Suppressor macrophage treated with lipopolysaccharide for 1 hour (primary cell): ENCODE measurements around the gene HRG.

Experiments
- DNase-seq, 3 donors: peaks; one replicate each; pipeline ENCODE4 v3.0.0-alpha.2; 2020 to 2022

Gene HRG

GRCh38 chr3:186638259-186638658, 27.6 kb upstream of the HRG start:
- no peak for DNase-seq

GRCh38 chr3:186639778-186640472, 25.9 kb upstream of the HRG start, which contains the start of gene FETUB:
Gene FETUB, plus strand, starts transcription at chr3:186640399. Its CDS starts 62 bp downstream, at chr3:186640461.
- DNase-seq, result peak in 1 of 3 donors; percentile 11

GRCh38 chr3:186640473-186640818, 25.4 kb upstream of the HRG start:
- no peak for DNase-seq

DNA sequence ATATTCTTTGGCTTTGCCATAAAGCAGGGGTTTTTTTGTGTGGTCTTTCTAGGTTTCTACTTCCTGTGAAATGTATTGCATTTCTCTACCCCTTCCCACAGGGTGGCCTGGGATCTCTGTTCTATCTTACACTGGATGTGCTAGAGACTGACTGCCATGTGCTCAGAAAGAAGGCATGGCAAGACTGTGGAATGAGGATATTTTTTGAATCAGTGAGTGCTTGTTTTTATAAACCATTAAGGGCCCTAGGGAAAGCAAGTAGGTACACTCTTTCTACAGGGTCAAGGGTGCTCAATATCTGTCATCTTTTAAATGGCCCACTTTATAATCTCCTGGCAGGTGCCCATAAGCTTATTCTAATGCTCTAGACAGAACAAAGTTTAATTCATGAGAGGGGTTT, 24.9 kb upstream of the HRG start:
- no peak for DNase-seq

- no peak for DNase-seq
Measured at GRCh38 chr3:186642014-186642413, 23.8 kb upstream of the HRG start.

GRCh38 chr3:186643493-186643892, 22.3 kb upstream of the HRG start:
- peak in 2 of 3 donors; percentile 9 to 17 for DNase-seq

GRCh38 chr3:186644683-186645082, 21.1 kb upstream of the HRG start:
- DNase-seq, result peak in 1 of 3 donors; percentile 14

- peak in 1 of 3 donors; percentile 15 for DNase-seq
Measured at GRCh38 chr3:186646106-186646505, 19.7 kb upstream of the HRG start.

DNA sequence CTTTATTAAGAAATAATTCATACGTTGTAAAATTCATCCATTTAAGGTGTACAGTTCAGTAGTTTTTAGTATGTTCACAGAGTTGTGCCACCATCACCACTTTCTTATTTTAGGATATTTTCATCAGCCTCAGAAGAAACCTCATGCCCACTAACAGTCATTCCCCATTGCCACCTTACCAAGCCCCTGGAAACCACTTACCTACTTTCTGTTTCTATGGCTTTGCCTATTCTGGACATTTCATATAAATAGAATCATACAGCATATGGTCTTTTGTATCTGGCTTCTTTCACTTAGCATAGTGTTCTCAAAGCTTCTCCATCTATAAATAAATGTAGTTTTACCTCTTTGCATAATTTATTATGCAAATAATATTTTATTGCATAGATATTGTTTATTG, 19.0 kb upstream of the HRG start:
- no peak for DNase-seq

DNA sequence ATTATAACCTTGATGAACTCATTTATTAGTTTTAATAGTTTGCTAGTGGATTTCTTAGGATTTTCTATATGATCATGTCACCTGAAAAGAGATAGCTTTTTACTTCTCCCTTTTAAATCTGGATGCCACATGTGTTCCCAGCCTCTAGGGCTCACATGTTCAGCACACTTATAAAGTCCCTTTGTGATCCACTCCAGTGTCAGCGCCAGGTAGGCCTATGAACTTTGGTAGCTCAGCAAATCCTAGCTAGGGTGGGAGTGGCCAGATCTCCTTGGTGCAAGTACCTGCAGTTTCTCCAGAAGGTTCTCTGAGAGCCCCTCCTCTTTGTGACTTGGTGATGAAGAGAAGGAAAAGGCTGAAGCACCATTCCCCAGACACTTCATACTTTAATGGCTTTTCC, 17.0 kb upstream of the HRG start:
- DNase-seq, result no peak

DNA sequence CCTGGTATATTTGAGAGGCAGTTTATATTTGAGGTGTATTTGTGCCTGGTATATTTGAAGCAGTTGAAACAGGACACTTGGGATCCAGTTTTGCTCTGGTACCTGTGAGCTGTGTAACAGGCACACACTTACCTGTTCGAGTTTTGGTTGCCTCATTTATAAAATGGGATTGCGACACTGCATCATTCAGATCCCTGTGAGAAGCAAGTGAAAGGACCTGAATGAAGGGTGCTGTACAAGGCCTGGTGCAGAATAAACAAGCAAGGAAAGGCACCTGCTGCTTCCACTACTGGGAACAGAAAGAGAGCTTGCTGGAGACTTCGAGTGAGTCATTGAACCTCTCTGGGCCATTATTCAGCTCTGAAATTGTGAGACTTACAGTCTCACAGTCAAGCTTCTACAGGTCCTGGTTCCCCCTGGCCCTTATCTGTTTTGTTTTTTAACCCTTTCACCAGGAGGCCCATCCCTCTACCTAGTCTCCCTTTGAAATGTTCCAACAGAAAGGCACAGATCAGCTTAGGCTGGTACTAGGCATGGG, 14.1 kb upstream of the HRG start:
- no peak for DNase-seq

DNA sequence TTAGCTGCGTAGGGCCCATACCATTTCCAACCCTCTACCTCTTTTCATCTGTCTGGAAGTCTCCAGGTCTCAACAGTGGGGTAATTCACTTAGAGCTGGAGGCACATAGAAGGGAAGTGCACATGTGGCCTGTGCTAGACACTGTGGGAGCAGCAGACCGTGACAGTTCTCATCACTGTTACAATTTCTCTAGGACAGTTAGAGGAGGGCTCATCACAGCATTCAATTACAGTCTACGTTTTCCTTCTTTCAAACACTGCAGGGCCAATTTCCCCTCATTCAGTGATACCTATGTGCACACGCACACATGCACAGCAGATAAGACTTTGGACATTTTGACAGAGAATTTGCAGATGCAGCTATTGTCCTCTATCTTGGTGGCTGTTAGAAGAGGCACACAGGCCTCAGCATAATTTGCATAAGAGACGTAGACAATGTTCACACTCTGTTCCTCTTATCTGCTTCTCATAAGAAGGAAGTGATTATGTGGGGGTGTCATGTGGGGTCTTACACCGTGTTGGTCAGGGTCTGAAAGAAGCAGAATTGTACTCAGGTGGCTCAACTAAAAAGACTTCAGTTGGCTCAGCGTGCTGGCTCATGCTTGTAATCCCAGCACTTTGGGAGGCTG, 12.6 kb upstream of the HRG start:
- DNase-seq, result no peak

- no peak for DNase-seq
Measured at GRCh38 chr3:186653984-186654383, 11.8 kb upstream of the HRG start.

- no peak for DNase-seq
Measured at GRCh38 chr3:186663361-186664118, 2.3 kb upstream of the HRG start.

DNA sequence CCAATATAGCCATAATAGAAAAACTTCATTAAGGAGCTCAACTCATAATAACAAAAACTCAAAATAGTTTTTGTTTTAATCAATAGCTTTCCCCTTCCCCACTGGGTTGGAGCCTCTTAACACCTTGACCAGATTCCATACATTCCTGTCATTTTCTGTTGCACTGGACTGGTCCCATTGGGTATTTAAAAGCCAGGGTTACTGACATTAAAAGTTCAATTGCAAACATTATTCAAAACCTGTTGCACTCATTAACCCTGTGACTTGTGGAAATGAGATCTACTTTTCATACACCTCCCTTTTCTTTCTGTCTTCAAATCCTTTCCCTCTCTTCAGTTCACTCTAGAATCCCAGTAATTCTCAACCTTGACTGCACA, 1.7 kb upstream of the HRG start:
- no peak for DNase-seq

GRCh38 chr3:186664506-186664905, 1.3 kb upstream of the HRG start:
- DNase-seq, result no peak

- peak in 1 of 3 donors; percentile 25 for DNase-seq
Measured at GRCh38 chr3:186668426-186668825, 2.6 kb downstream of the HRG start.

GRCh38 chr3:186669378-186670084, 3.7 kb downstream of the HRG start:
- DNase-seq, result no peak

- DNase-seq, result peak; percentile 36 to 45 (median 43)
Measured at GRCh38 chr3:186670155-186670554, 4.3 kb downstream of the HRG start.

DNA sequence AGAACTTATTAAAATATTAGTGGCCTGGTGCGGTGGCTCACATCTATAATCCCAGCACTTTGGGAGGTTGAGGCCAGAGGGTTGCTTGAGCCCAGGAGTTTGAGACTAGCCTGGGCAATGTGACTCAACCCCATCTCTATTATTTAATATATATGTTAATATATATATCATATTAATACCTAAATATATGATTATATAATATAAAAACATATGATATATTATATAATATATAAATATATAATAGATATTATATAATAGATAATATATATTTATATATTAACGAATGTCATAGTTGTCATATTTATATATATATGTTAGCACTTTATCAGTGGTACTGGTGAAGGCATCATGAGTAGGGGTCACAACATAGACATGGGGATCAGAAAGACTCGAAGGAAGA, 5.2 kb downstream of the HRG start:
- DNase-seq, result no peak

GRCh38 chr3:186678604-186679003, 12.8 kb downstream of the HRG start:
- no peak for DNase-seq

DNA sequence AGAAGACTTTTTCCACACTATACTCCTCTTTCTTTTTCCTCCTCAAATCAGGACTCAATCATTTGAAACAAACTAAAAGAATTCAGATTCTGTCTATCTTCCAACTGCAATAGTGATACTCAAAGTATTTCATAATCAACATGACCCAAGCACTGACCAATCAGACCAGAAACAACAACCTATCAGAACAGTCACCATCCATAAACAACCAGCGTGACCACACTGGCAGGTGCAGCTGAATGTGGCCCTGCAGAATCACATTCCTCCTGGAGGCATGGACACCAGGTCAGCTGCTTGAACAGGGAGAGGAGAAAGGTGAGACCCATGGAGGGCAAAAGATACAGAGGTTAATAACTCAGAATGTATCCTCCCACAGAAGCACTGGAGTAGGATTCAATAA, 13.3 kb downstream of the HRG start:
- DNase-seq, result no peak

GRCh38 chr3:186680869-186681268, 15.1 kb downstream of the HRG start:
- DNase-seq, result no peak
